Mammary epithelial cell (primary cell): Measurements from ENCODE around the gene KCND2.

ENCODE experiments used
- CTCF ChIP-seq, 2 donors: IDR thresholded peaks in 1 of 2; conservative IDR thresholded peaks in 1 of 2; 2 replicates each; pipeline ENCODE4 v1.5.1; 2011 to 2012; ENCODE audit warnings: inconsistent platforms in 2 of 2, low read length in 2 of 2, mild to moderate bottlenecking in 2 of 2, control low read depth in 1 of 2, low read depth in 1 of 2; ENCODE audit not compliant: insufficient read depth in 1 of 2; ENCODE audit errors: extremely low read depth in 1 of 2
- EZH2 ChIP-seq: IDR thresholded peaks from 2 replicates; pipeline ENCODE4 v1.6.1; 2012; ENCODE audit warnings: low read length, inconsistent platforms, borderline replicate concordance

- TF ChIP-seq EZH2 (no peak), CTCF (conservative IDR thresholded peaks at IDR 0.05 in 1 of 2, IDR thresholded peaks at IDR 0.05 in 1 of 2; ENCODE audit: extremely low read depth in 1 of 2, insufficient read depth in 1 of 2, low read depth in 1 of 2, low read length in 2 of 2) (no peak)
Observed at GRCh38 chr7:120662291-120662690, 389.3 kb downstream of the KCND2 start.
